Natural killer cell (primary cell): Measurements from ENCODE around the gene EPS15. TPM values are rescaled to one million over a fixed set of nuclear protein-coding genes. Genes with fewer than 3 reads are reported as not detected.
A peak's percentile ranks its signal among the peaks of the same experiment; 100 is the strongest.

Source experiments
- ATAC-seq, 3 donors: fragments of 150-1000 bp in 2 of 3; fragments of 200-7000 bp in 1 of 3; cut with Tn5 transposase; 1 replicate in 1 of 3; 2 replicates in 2 of 3; pipeline ENCODE4 v1.10.0; 2021; ENCODE audit warnings: mild to moderate bottlenecking in 2 of 3, moderate library complexity in 2 of 3
- DNase-seq, 2 donors: peaks; one replicate each; pipeline versions ENCODE4 v3.0.0 to v3.0.0-alpha.2; 2013 to 2021; ENCODE audit warnings: mixed read lengths in 1 of 2
- H3K27ac ChIP-seq: one replicate; pipeline ENCODE4 v1.5.1; 2013; ENCODE audit warnings: mild to moderate bottlenecking, low read length
- H3K27me3 ChIP-seq: one replicate; pipeline ENCODE4 v1.6.1; 2013; ENCODE audit warnings: low read length; ENCODE audit not compliant: control insufficient read depth, insufficient read depth
- H3K36me3 ChIP-seq: one replicate; pipeline ENCODE4 v1.6.1; 2013; ENCODE audit warnings: low read length; ENCODE audit not compliant: control insufficient read depth, insufficient read depth
- H3K4me1 ChIP-seq: one replicate; pipeline ENCODE4 v1.6.1; 2013; ENCODE audit warnings: low read length; ENCODE audit not compliant: control insufficient read depth, insufficient read depth
- H3K4me3 ChIP-seq: one replicate; pipeline ENCODE4 v1.5.1; 2013; ENCODE audit warnings: low read length
- H3K9me3 ChIP-seq: one replicate; pipeline ENCODE4 v1.6.1; 2013; ENCODE audit warnings: low read length; ENCODE audit not compliant: control insufficient read depth, insufficient read depth
- H3K27ac Mint-ChIP-seq, 2 donors: one replicate each; pipeline ENCODE4 v1.8.0; 2022; ENCODE audit warnings: mild to moderate bottlenecking in 2 of 2, mixed read lengths in 2 of 2, moderate library complexity in 1 of 2
- H3K27me3 Mint-ChIP-seq, 2 donors: one replicate each; pipeline ENCODE4 v1.8.0; 2022; ENCODE audit warnings: low read depth in 2 of 2, mixed read lengths in 2 of 2
- H3K36me3 Mint-ChIP-seq: one replicate; pipeline ENCODE4 v1.8.0; 2022; ENCODE audit warnings: mixed read lengths
- H3K4me1 Mint-ChIP-seq, 2 donors: one replicate each; pipeline ENCODE4 v1.8.0; 2022; ENCODE audit warnings: mixed read lengths in 2 of 2
- H3K4me3 Mint-ChIP-seq: one replicate; pipeline ENCODE4 v1.8.0; 2022; ENCODE audit warnings: mild to moderate bottlenecking, moderate library complexity, mixed read lengths
- H3K9me3 Mint-ChIP-seq, 2 donors: one replicate each; pipeline ENCODE4 v1.8.0; 2022; ENCODE audit warnings: mixed read lengths in 2 of 2
- CTCF ChIP-seq: fragments of 200-600 bp; IDR thresholded peaks from one replicate; pipeline ENCODE4 v1.8.0; 2022; ENCODE audit warnings: antibody characterized with exemption
- WGBS: methylation state at CpG from one replicate; pipeline ENCODE4 v1.1.7; 2013; ENCODE audit warnings: missing lambda C conversion rate; ENCODE audit not compliant: insufficient coverage; 5-methylcytosine and 5-hydroxymethylcytosine counted together
- intact Hi-C: fragments of 100-400 bp; cut with micrococcal nuclease; formaldehyde crosslinking; loops from one replicate; pipeline ENCODE4 v1.14.2; 2022
- total RNA-seq, 4 donors: library from RNA; stranded (reverse); fragments of 120-200 nt in 1 of 4; gene quantifications; one replicate each; pipeline versions ENCODE4 v1.2.3 to v1.2.4, GENCODE V29; 2013 to 2022

The EPS15 gene
- total RNA-seq, 3 donors from 2014 or later (not counting 1 experiment from before 2014, with no cell fraction given) = 92.7 to 127 (median 93.5) TPM

- no peaks in the 10 kb centered on the region for H3K36me3 Mint-ChIP-seq
- peak overlapping the region; percentile 97 for H3K4me3 Mint-ChIP-seq
- ATAC-seq (peak; percentile 7 to 30 (median 16)), DNase-seq (peak; percentile 45 to 70)
- Histone ChIP-seq H3K4me3 (peak overlapping the region; percentile 90), H3K9me3 (no peaks in the 10 kb centered on the region), H3K4me1 (peaks cover 25% of the 10 kb centered on the region), H3K27me3 (no peaks in the 10 kb centered on the region), H3K36me3 (no peaks in the 10 kb centered on the region), H3K27ac (peak overlapping the region; percentile 82)
- H3K9me3 Mint-ChIP-seq = peaks cover 0 to 4% of the 10 kb centered on the region in 2 donors
- no peaks in the 10 kb centered on the region for H3K27me3 Mint-ChIP-seq
- peak overlapping the region; percentile 92 to 93 for H3K27ac Mint-ChIP-seq
- H3K4me1 Mint-ChIP-seq = peaks cover 61 to 68% of the 10 kb centered on the region in 2 donors
- TF ChIP-seq CTCF = no peak
- under 1% methylated on average over 52 of the region's 52 CpGs for WGBS
- intact Hi-C loops = loop anchor here (5.0 to 10.0 kb wide), 2 partner anchors 76 to 554 kb away; partner anchors contain the start of gene FAF1
Measured at GRCh38 chr1:51518586-51519047, 449 bp downstream of the EPS15 start.

GRCh38 chr1:51518033-51518585 is 957 bp downstream of the EPS15 start:
- intact Hi-C loops = loop anchor here (5.0 to 10.0 kb wide), 2 partner anchors 76 to 553 kb away; partner anchors contain the start of gene FAF1
- ATAC-seq = peak; percentile 10 to 35 (median 10)
- under 1% methylated on average over 20 of the region's 20 CpGs for WGBS
- peaks cover 0 to 4% of the 10 kb centered on the region in 2 donors for H3K9me3 Mint-ChIP-seq
- peaks cover 63 to 69% of the 10 kb centered on the region in 2 donors for H3K4me1 Mint-ChIP-seq
- no peaks in the 10 kb centered on the region for H3K27me3 Mint-ChIP-seq
- peak overlapping the region; percentile 90 for H3K4me3 ChIP-seq
- peak overlapping the region; percentile 92 to 93 for H3K27ac Mint-ChIP-seq
- peak overlapping the region; percentile 82 for H3K27ac ChIP-seq
- no peaks in the 10 kb centered on the region for H3K36me3 Mint-ChIP-seq
- peak; percentile 30 to 80 for DNase-seq
- peaks cover 25% of the 10 kb centered on the region for H3K4me1 ChIP-seq
- H3K9me3 ChIP-seq = no peaks in the 10 kb centered on the region
- TF ChIP-seq CTCF = no peak
- H3K36me3 ChIP-seq = no peaks in the 10 kb centered on the region
- peak overlapping the region; percentile 97 for H3K4me3 Mint-ChIP-seq
- H3K27me3 ChIP-seq = no peaks in the 10 kb centered on the region

- H3K9me3 Mint-ChIP-seq = peaks cover 0 to 4% of the 10 kb centered on the region in 2 donors
- WGBS = 18% methylated on average over 7 of the region's 7 CpGs
- peak overlapping the region; percentile 82 for H3K27ac ChIP-seq
- DNase-seq (peak in 1 of 2 donors; percentile 15), ATAC-seq (no peak)
- H3K4me1 ChIP-seq = peaks cover 29% of the 10 kb centered on the region
- no peaks in the 10 kb centered on the region for H3K27me3 Mint-ChIP-seq
- TF ChIP-seq CTCF = no peak
- H3K4me3 Mint-ChIP-seq = peak overlapping the region; percentile 97
- peak overlapping the region; percentile 92 to 93 for H3K27ac Mint-ChIP-seq
- no peaks in the 10 kb centered on the region for H3K9me3 ChIP-seq
- peaks cover 69 to 75% of the 10 kb centered on the region in 2 donors for H3K4me1 Mint-ChIP-seq
- H3K36me3 ChIP-seq = no peaks in the 10 kb centered on the region
- H3K27me3 ChIP-seq = no peaks in the 10 kb centered on the region
- peak overlapping the region; percentile 90 for H3K4me3 ChIP-seq
- intact Hi-C loops = loop anchor here (5.0 to 10.0 kb wide), 2 partner anchors 75 to 553 kb away; partner anchors contain the start of gene FAF1
- H3K36me3 Mint-ChIP-seq = no peaks in the 10 kb centered on the region
Measured at GRCh38 chr1:51517361-51518032, 1.6 kb downstream of the EPS15 start.
